GM21390 (cell line): ENCODE data around the gene COPZ1.
"Not testable (repeated sequence)": the region's sequence is repeated elsewhere in the genome, so short reads cannot be mapped to it uniquely, and the experiment has no call there.

Experiments used
- ATAC-seq: cut with Tn5 transposase; IDR thresholded peaks from one replicate; pipeline ENCODE4 v1.9.1; 2021; ENCODE audit not compliant: unreplicated experiment

COPZ1 gene

GRCh38 chr12:54330442-54330841, 5.5 kb downstream of the COPZ1 start:
- no peak for ATAC-seq

DNA sequence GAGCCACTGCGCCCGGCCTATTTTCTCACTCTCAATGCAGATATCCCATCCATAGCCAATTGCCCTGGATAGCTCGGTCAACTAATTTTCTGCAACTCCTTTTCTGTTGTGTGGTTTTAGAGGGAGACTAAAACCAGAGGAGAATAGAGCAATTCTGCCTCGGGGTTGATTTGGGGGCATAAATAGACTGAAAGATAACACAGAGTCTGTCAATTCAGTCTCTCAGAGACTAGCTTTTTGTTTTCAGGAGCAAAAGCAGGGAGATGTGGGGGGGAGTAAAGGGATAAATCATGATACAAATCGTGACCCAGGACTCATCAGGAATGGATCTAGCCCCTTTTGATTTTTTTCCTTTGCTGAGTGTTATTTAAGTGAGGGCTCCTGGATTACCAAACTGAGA, 6.5 kb downstream of the COPZ1 start:
- ATAC-seq: no peak

- ATAC-seq: no peak
These were observed 8.6 kb downstream of the COPZ1 start for GRCh38 chr12:54333420-54334034.

GRCh38 chr12:54337280-54337842, 12.4 kb downstream of the COPZ1 start:
- no peak for ATAC-seq

DNA sequence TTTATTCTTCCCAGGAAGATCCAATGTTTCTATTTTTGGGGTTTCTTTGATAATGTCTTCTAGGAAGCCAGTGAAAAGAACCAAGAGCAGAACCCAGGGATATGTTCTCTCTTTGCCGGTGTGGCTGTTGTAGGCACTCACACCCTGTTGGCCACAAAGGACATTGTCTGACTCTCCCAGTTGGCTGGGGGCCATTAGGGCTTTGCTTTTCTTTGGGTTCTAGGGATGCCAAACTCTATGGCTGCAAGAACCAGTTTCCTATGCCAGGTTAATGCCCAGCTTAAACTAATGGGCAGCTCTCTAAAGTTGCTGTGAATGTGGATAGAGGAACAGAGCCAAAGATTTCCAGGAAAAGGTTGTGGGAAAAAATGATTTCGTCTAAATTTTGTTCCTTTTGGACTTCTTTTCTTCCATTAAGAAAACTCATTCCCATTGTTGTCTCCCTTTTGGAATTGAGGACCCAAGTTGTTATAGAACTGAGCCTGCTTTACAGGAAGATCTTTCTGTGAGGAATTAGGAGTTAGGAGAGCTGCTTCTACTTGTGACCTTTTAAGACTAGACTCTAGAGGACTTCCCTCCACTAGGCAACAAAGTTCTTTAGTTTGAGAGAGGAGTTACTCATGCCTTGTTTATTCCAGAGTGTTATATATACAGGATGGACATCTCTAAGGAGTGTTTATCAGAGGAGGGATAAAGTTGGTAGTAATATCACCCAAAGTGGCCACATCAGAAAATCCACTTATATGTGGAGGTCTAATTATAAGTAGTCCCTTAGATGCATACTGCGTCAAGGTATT, 13.1 kb downstream of the COPZ1 start:
- no peak for ATAC-seq

GRCh38 chr12:54338698-54339296, 13.9 kb downstream of the COPZ1 start:
- ATAC-seq: no peak

DNA sequence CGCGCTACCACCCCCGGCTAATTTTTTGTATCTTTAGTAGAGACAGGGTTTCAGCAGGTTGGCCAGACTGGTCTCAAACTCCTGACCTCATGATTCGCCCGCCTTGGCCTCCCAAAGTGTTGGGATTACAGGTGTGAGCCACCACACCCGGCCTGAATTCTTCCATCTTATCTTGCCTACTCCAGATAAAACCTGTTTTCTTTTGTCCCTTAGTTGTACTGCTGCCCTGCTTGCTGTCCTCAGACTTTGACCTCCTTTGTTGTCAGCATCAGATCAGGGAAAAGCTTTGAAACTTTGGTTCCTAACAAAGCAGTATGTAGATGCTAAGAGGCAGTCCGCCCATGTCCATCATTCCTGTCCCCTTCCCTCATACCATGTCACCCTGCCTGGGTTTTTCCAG, 15.9 kb downstream of the COPZ1 start:
- no peak for ATAC-seq

- ATAC-seq: no peak
These were observed 16.7 kb downstream of the COPZ1 start for GRCh38 chr12:54341378-54342300.

DNA sequence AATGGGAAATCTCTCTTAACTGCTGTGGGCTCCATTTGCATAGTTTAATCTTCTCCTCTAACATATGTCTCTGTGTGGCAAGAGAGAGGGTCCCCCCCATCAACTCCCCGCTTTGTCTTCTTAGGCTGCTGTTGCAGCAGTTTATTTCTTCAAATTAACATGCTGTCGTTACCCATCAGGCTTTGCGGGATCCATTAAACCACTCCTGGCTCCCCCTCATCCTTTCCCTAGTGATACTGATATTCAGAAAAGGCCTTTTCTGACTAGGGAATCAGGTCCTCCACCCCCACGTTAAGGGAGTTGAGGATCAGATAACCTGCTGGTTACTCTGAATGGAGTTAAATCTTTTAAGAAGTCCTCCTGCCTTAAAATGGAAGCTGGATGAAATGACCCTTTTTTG, 24.1 kb downstream of the COPZ1 start:
- ATAC-seq: no peak

- no peak for ATAC-seq
These were observed 24.7 kb downstream of the COPZ1 start for GRCh38 chr12:54349679-54350078.

DNA sequence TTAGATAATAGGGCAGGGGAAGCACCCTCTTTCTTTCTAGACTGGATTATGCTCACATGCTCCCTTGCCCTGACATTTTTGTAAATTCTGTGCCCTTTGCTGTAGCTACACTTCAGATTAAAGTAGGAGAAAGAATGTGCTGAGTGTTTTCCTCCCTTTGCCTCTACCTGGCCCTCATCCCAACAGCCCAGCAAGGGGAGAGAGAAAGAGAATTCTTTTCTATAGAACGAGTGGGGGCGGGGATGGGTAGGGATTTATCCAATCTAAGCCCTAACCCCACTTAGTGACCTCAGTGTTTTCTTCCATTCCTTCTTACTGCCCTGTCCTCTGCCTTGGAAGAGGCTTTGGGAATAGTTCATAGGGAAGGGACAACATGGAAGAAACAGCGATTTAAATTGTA, 25.8 kb downstream of the COPZ1 start:
- ATAC-seq: no peak

- no peak for ATAC-seq
These were observed 26.4 kb downstream of the COPZ1 start for GRCh38 chr12:54351341-54351740.

GRCh38 chr12:54352022-54352531, 27.1 kb downstream of the COPZ1 start:
- no peak for ATAC-seq

- ATAC-seq: no peak
These were observed 28.3 kb downstream of the COPZ1 start for GRCh38 chr12:54352891-54353874.

DNA sequence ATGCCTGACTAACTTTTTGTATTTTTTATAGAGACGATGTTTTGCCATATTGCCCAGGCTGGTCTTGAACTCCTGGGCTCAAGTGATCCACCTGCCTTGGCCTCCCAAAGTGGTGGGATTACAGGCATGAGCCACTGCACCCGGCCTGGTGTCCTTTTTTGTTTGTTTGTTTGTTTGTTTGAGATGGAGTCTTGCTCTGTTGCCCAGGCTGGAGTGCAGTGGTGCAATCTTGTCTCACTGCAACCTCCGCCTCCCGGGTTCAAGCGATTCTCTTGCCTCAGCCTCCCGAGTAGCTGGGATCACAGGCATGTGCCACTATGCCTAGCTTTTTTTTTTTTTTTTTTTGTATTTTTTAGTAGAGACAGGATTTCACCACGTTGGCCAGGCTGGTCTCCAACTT, 29.3 kb downstream of the COPZ1 start:
- ATAC-seq: not testable (repeated sequence)

GRCh38 chr12:54355104-54355815, 30.3 kb downstream of the COPZ1 start:
- no peak for ATAC-seq

DNA sequence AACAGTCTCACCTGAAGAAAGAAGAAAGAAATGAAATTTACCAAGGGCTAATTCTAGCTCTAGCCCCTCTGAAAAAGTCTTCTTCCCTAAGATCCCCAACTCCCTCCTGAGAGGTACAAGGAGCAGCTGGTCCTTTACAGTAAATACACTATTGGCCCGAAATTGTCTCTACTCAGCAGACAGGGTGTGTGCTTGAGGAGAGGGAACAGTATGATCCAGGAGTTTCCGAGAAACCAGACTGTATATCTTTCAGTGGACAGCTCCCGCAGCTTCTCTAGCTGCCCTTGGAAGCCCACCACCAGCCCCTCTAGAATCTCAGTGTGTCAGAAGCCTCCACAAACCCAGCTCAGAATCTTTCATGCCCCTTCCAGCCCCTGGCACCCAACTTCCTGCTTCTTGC, 31.3 kb downstream of the COPZ1 start:
- no peak for ATAC-seq

GRCh38 chr12:54356951-54357356, 32.0 kb downstream of the COPZ1 start:
- no peak for ATAC-seq
